ENCODE data around the gene ABCD4.
"Not testable (repeated sequence)": the region's sequence is repeated elsewhere in the genome, so short reads cannot be mapped to it uniquely, and the experiment has no call there.

Gene ABCD4

GRCh38 chr14:74275241-74275841 is 27.4 kb downstream of the ABCD4 start:
- Histone ChIP-seq H3K9me3 (ENCODE audit: low read length) (peaks cover 2% of the 10 kb centered on the region; the same call in 1 of the 2 replicates), H3K4me1 (ENCODE audit: insufficient read depth, low read length, severe bottlenecking) (no peaks in the 10 kb centered on the region), H3F3A (ENCODE audit: insufficient read depth, low read length) (no peaks in the 10 kb centered on the region), H3K27ac (ENCODE audit: low read depth, low read length, poor library complexity, severe bottlenecking) (no peak overlapping the region), H3K27me3 (ENCODE audit: insufficient read depth, low read length) (no peaks in the 10 kb centered on the region), H3K9me2 (ENCODE audit: low read depth, low read length) (no peaks in the 10 kb centered on the region), H3K9ac (ENCODE audit: low read length) (no peak overlapping the region), H2AFZ (ENCODE audit: low read length) (no peak overlapping the region), H3K36me3 (ENCODE audit: insufficient read depth, low read length) (no peaks in the 10 kb centered on the region; the same call in 1 of the 2 replicates), H3K4me2 (ENCODE audit: low read length) (no peak overlapping the region), H4K20me1 (ENCODE audit: insufficient read depth, low read length) (no peaks in the 10 kb centered on the region), H3K79me2 (ENCODE audit: insufficient read depth, low read length) (no peaks in the 10 kb centered on the region), H3K4me3 (ENCODE audit: low read depth, low read length, poor library complexity, severe bottlenecking) (no peak overlapping the region)
- TF ChIP-seq EZH2 (IDR thresholded peaks at IDR 0.05; ENCODE audit: borderline replicate concordance, low read length) (no peak), CTCF (IDR thresholded peaks at IDR 0.05; ENCODE audit: low read length) (no peak)

- Histone ChIP-seq H2AFZ (ENCODE audit: low read length) (no peak overlapping the region), H3K36me3 (ENCODE audit: insufficient read depth, low read length) (no peaks in the 10 kb centered on the region), H3K4me1 (ENCODE audit: insufficient read depth, low read length, severe bottlenecking) (no peaks in the 10 kb centered on the region), H3F3A (ENCODE audit: insufficient read depth, low read length) (no peaks in the 10 kb centered on the region), H3K9me3 (ENCODE audit: low read length) (no peaks in the 10 kb centered on the region), H4K20me1 (ENCODE audit: insufficient read depth, low read length) (no peaks in the 10 kb centered on the region), H3K9me2 (ENCODE audit: low read depth, low read length) (no peaks in the 10 kb centered on the region), H3K27ac (ENCODE audit: low read depth, low read length, poor library complexity, severe bottlenecking) (no peak overlapping the region), H3K27me3 (ENCODE audit: insufficient read depth, low read length) (no peaks in the 10 kb centered on the region), H3K79me2 (ENCODE audit: insufficient read depth, low read length) (no peaks in the 10 kb centered on the region), H3K4me3 (ENCODE audit: low read depth, low read length, poor library complexity, severe bottlenecking) (no peak overlapping the region), H3K9ac (ENCODE audit: low read length) (no peak overlapping the region), H3K4me2 (ENCODE audit: low read length) (no peak overlapping the region)
- TF ChIP-seq EZH2 (IDR thresholded peaks at IDR 0.05; ENCODE audit: borderline replicate concordance, low read length): no peak
- no peak for TF ChIP-seq CTCF (IDR thresholded peaks at IDR 0.05; ENCODE audit: low read length)
Observed at GRCh38 chr14:74271365-74271764, 31.4 kb downstream of the ABCD4 start.

- not testable (repeated sequence) for H3K9ac ChIP-seq (ENCODE audit: low read length); H3K36me3 ChIP-seq (ENCODE audit: insufficient read depth, low read length)
Observed at GRCh38 chr14:74270382-74271177, 32.2 kb downstream of the ABCD4 start.

More at GRCh38 chr14:74270382-74271177, 32.2 kb downstream of the ABCD4 start:
- not testable (repeated sequence) for H3K9me2 ChIP-seq (ENCODE audit: low read depth, low read length); H3K4me2 ChIP-seq (ENCODE audit: low read length); H3K4me1 ChIP-seq (ENCODE audit: insufficient read depth, low read length, severe bottlenecking); H3K27ac ChIP-seq (ENCODE audit: low read depth, low read length, poor library complexity, severe bottlenecking); H3F3A ChIP-seq (ENCODE audit: insufficient read depth, low read length); H3K79me2 ChIP-seq (ENCODE audit: insufficient read depth, low read length); H2AFZ ChIP-seq (ENCODE audit: low read length); H3K27me3 ChIP-seq (ENCODE audit: insufficient read depth, low read length); H3K9me3 ChIP-seq (ENCODE audit: low read length); H3K4me3 ChIP-seq (ENCODE audit: low read depth, low read length, poor library complexity, severe bottlenecking); H4K20me1 ChIP-seq (ENCODE audit: insufficient read depth, low read length)

Measured in OCI-LY1 (cell line).